ENCODE results near the gene HTT. TPM values are rescaled to one million over a fixed set of nuclear protein-coding genes. Genes with fewer than 3 reads are reported as not detected.

The HTT gene
- total and polyA plus RNA-seq, 2 experiments from 2014 or later = 11.4 to 38.6 TPM

DNA sequence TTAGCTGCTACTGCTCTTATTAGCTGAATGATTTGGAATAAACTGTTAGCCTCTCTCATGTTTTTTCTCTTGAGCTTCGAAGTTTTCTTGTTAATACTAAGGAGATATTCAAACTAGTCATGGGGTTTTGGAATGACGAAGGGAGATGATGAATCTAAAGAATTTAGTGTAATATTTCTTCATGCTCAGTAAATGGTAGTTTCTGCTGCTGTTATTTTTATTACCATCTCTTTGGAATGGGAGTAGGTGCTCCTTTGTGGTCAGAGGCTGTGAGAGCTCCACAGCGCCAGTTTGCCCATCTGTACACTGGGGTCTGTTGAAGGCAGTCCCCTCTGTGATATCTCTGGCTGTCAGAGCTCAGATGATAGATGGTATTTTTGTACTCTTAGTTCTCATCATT is 33.7 kb downstream of the HTT start:
- Histone ChIP-seq H3K4me3 (no peak overlapping the region), H3K9me3 (ENCODE audit: low read depth) (no peaks in the 10 kb centered on the region), H3K27ac (no peak overlapping the region), H3K27me3 (no peaks in the 10 kb centered on the region), H3K4me1 (ENCODE audit: low read depth) (peaks cover 3% of the 10 kb centered on the region), H3K36me3 (peaks cover 21% of the 10 kb centered on the region)
- no peak for TF ChIP-seq CTCF (IDR thresholded peaks at IDR 0.05; ENCODE audit: low read depth, low read length)
- DNase-seq (ENCODE audit: low read depth in 1 of 2, low spot score in 1 of 2) = no peak

GRCh38 chr4:3111461-3111860 is 37.0 kb downstream of the HTT start:
- peak in 1 of 2 donors; percentile 71 for DNase-seq (ENCODE audit: low read depth in 1 of 2, low spot score in 1 of 2)
- Histone ChIP-seq H3K4me1 (ENCODE audit: low read depth) (peaks cover 3% of the 10 kb centered on the region), H3K9me3 (ENCODE audit: low read depth) (no peaks in the 10 kb centered on the region), H3K36me3 (peaks cover 35% of the 10 kb centered on the region), H3K4me3 (no peak overlapping the region), H3K27me3 (no peaks in the 10 kb centered on the region), H3K27ac (no peak overlapping the region)
- no peak for TF ChIP-seq CTCF (IDR thresholded peaks at IDR 0.05; ENCODE audit: low read depth, low read length)

DNA sequence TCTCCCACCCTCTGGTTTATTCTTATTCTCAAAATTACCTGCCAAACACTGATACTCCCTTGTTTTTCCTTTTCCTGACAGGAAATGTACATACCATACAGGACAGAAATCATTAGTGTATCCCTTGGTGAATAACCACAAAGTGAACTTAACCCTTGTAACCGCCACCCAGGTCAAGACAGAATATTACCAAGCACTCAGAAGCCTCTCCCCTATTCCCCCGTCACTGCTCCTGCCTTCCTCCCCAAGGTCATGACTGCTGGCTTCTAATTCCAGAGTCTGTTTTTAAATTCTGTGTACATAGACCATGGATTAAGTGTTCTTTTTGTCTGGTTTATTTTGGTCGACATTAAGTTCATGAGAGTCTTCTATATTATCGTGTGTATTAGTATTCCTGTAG is 37.7 kb downstream of the HTT start:
- Histone ChIP-seq H3K4me1 (ENCODE audit: low read depth) (no peaks in the 10 kb centered on the region), H3K27me3 (no peaks in the 10 kb centered on the region), H3K4me3 (no peak overlapping the region), H3K27ac (no peak overlapping the region), H3K9me3 (ENCODE audit: low read depth) (no peaks in the 10 kb centered on the region), H3K36me3 (peaks cover 40% of the 10 kb centered on the region)
- DNase-seq (ENCODE audit: low read depth in 1 of 2, low spot score in 1 of 2) = no peak
- no peak for TF ChIP-seq CTCF (IDR thresholded peaks at IDR 0.05; ENCODE audit: low read depth, low read length)

GRCh38 chr4:3112609-3113469 is 38.4 kb downstream of the HTT start:
- peak in 1 of 2 donors; percentile 36 for DNase-seq (ENCODE audit: low read depth in 1 of 2, low spot score in 1 of 2)
- H3K27ac ChIP-seq = no peak overlapping the region
- no peak overlapping the region for H3K4me3 ChIP-seq
- H3K4me1 ChIP-seq (ENCODE audit: low read depth) = no peaks in the 10 kb centered on the region
- peaks cover 42% of the 10 kb centered on the region for H3K36me3 ChIP-seq
- no peak for TF ChIP-seq CTCF (IDR thresholded peaks at IDR 0.05; ENCODE audit: low read depth, low read length)
- H3K9me3 ChIP-seq (ENCODE audit: low read depth) = no peaks in the 10 kb centered on the region
- no peaks in the 10 kb centered on the region for H3K27me3 ChIP-seq

- Histone ChIP-seq H3K36me3 (peaks cover 37% of the 10 kb centered on the region), H3K4me1 (ENCODE audit: low read depth) (no peaks in the 10 kb centered on the region), H3K9me3 (ENCODE audit: low read depth) (no peaks in the 10 kb centered on the region), H3K4me3 (no peak overlapping the region), H3K27me3 (no peaks in the 10 kb centered on the region), H3K27ac (no peak overlapping the region)
- DNase-seq (ENCODE audit: low read depth in 1 of 2, low spot score in 1 of 2) = no peak
- TF ChIP-seq CTCF (IDR thresholded peaks at IDR 0.05; ENCODE audit: low read depth, low read length) = no peak
Measured at GRCh38 chr4:3114377-3114776, 39.9 kb downstream of the HTT start.
